Naive thymus-derived CD4-positive, alpha-beta T cell (primary cell): ENCODE measurements around the gene CCDC171. TPM values are rescaled to one million over a fixed set of nuclear protein-coding genes. Genes with fewer than 3 reads are reported as not detected.
"Not testable (repeated sequence)": the region's sequence is repeated elsewhere in the genome, so short reads cannot be mapped to it uniquely, and the experiment has no call there.

ENCODE experiments used
- ATAC-seq: fragments of 150-1000 bp; cut with Tn5 transposase; 2 replicates; pipeline ENCODE4 v1.10.0; 2021; ENCODE audit warnings: mild to moderate bottlenecking, moderate library complexity
- CTCF ChIA-PET: fragments of 350-600 bp; sonication (Branson Sonifier 250); formaldehyde crosslinking; loops from one replicate; lab custom pipeline; 2021; ENCODE audit warnings: antibody characterized with exemption; lab: Charles Lee
- POLR2A ChIA-PET: fragments of 350-600 bp; sonication (Branson Sonifier 250); formaldehyde crosslinking; loops from one replicate; lab custom pipeline; 2021; ENCODE audit warnings: antibody characterized with exemption, inconsistent platforms; lab: Charles Lee
- DNase-seq, 9 donors: peaks; one replicate each; pipeline versions ENCODE4 v3.0.0 to v3.0.0-alpha.2; 2020 to 2022; ENCODE audit warnings: mixed read lengths in 1 of 9
- H3K27ac ChIP-seq: one replicate; pipeline ENCODE4 v1.7.0; 2013; ENCODE audit warnings: mild to moderate bottlenecking, low read depth, low read length, moderate library complexity
- H3K27me3 ChIP-seq, 2 donors: one replicate each; pipeline ENCODE4 v1.7.0; 2013; ENCODE audit warnings: low read length in 2 of 2, mild to moderate bottlenecking in 2 of 2, moderate library complexity in 2 of 2; ENCODE audit not compliant: control insufficient read depth in 2 of 2, insufficient read depth in 2 of 2
- H3K36me3 ChIP-seq, 3 experiments: 1 replicate in 2 of 3; 2 replicates in 1 of 3; pipeline ENCODE4 v1.7.0; 2013; ENCODE audit warnings: low read length in 3 of 3, mild to moderate bottlenecking in 3 of 3, moderate library complexity in 1 of 3; ENCODE audit not compliant: insufficient read depth in 3 of 3, control insufficient read depth in 2 of 3
- H3K4me1 ChIP-seq, 2 donors: one replicate each; pipeline ENCODE4 v1.7.0; 2013; ENCODE audit warnings: low read length in 2 of 2, mild to moderate bottlenecking in 2 of 2, moderate library complexity in 1 of 2; ENCODE audit not compliant: control insufficient read depth in 2 of 2, insufficient read depth in 2 of 2
- H3K4me3 ChIP-seq: 2 replicates; pipeline ENCODE4 v1.7.0; 2013; ENCODE audit warnings: mild to moderate bottlenecking, low read length
- H3K9me3 ChIP-seq, 3 experiments: 1 replicate in 2 of 3; 2 replicates in 1 of 3; pipeline ENCODE4 v1.7.0; 2013; ENCODE audit warnings: low read length in 3 of 3; ENCODE audit not compliant: control insufficient read depth in 2 of 3
- H3K27ac Mint-ChIP-seq, 9 donors: one replicate each; pipeline ENCODE4 v1.8.0; 2020 to 2022; ENCODE audit warnings: mixed read lengths in 9 of 9, mild to moderate bottlenecking in 8 of 9, moderate library complexity in 5 of 9, inconsistent platforms in 2 of 9
- H3K27me3 Mint-ChIP-seq, 5 donors: one replicate each; pipeline ENCODE4 v1.8.0; 2021 to 2022; ENCODE audit warnings: mixed read lengths in 5 of 5, mild to moderate bottlenecking in 1 of 5
- H3K36me3 Mint-ChIP-seq, 5 donors: one replicate each; pipeline ENCODE4 v1.8.0; 2020 to 2022; ENCODE audit warnings: mixed read lengths in 5 of 5, mild to moderate bottlenecking in 3 of 5, inconsistent platforms in 1 of 5
- H3K4me1 Mint-ChIP-seq, 7 donors: one replicate each; pipeline ENCODE4 v1.8.0; 2020 to 2022; ENCODE audit warnings: mixed read lengths in 7 of 7, mild to moderate bottlenecking in 3 of 7, inconsistent platforms in 1 of 7
- H3K4me3 Mint-ChIP-seq, 10 donors: one replicate each; pipeline ENCODE4 v1.8.0; 2020 to 2022; ENCODE audit warnings: mild to moderate bottlenecking in 10 of 10, mixed read lengths in 10 of 10, moderate library complexity in 6 of 10, inconsistent platforms in 2 of 10
- H3K9me3 Mint-ChIP-seq, 11 donors: one replicate each; pipeline ENCODE4 v1.8.0; 2020 to 2022; ENCODE audit warnings: mixed read lengths in 11 of 11, mild to moderate bottlenecking in 4 of 11, inconsistent platforms in 1 of 11, moderate library complexity in 1 of 11
- intact Hi-C, 2 donors: fragments of 100-400 bp; cut with micrococcal nuclease; formaldehyde crosslinking; loops; one replicate each; pipeline ENCODE4 v1.15.1; 2023
- polyA plus RNA-seq, 2 donors: library from polyadenylated mRNA; unstranded; fragments of 300-500 nt; fragmentation: Illumina TruSeq; gene quantifications; one replicate each; pipeline ENCODE4 v1.2.3, GENCODE V29; 2021
- total RNA-seq, 6 experiments: library from RNA in 5 of 6; stranded (reverse) in 5 of 6; gene quantifications; 1 replicate in 5 of 6; 2 replicates in 1 of 6; pipeline ENCODE4 v1.2.3 and lab custom pipeline; 2021 to 2026

CCDC171 gene
- total and polyA plus RNA-seq, 7 experiments from 2014 or later, result 0.19 to 3.7 (median 1.1) TPM

DNA sequence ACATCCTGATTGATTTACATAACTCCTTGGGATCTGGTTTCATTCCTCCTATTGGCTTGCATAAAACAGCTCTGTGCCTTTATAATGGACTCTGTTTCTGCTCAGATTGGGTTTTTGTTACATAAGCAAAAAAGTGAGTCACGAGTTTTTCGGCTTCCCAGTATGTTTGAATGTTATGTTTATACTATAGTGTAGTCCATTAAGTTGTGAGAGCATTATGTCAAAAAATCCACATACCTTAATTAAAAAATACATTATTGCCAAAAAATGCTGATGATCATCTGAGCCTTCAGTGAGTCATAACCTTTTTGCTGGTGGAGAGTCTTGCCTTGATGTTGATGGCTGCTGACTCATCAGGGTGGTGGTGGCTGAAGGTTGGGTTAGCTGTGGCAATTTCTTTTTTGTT, 144.6 kb downstream of the CCDC171 start:
- ATAC-seq, result no peak
- CTCF ChIA-PET, result no interaction called here
- no peaks in the 10 kb centered on the region for H3K4me1 ChIP-seq

DNA sequence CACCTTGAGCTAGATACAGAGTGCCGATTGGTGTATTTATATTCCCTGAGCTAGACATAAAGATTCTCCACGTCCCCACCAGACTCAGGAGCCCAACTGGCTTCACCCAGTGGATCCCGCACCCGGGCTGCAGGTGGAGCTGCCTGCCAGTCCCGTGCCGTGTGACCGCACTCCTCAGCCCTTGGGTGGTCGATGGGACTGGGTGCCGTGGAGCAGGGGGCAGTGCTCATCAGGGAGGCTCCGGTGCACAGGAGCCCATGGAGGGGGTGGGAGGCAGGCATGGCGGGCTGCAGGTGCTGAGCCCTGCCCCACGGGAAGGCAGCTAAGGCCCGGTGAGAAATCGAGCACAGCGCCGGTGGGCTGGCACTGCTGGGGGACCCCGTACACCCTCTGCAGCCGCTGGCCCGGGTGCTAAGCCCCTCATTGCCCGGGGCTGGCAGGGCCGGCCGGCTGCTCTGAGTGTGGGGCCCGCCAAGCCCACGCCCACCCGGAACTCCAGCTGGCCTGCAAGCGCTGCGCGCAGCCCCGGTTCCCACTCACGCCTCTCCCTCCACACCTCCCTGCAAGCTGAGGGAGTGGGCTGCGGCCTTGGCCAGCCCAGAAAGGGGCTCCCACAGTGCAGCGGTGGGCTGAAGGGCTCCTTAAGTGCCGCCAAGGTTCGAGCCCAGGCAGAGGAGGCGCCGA, 147.2 kb downstream of the CCDC171 start:
- H3K27me3 Mint-ChIP-seq, H3K27ac Mint-ChIP-seq, H3K4me3 ChIP-seq, POLR2A ChIA-PET, intact Hi-C loops, ATAC-seq, H3K9me3 Mint-ChIP-seq, H3K27ac ChIP-seq, H3K27me3 ChIP-seq, H3K4me1 ChIP-seq, H3K9me3 ChIP-seq, H3K4me3 Mint-ChIP-seq, H3K36me3 ChIP-seq, CTCF ChIA-PET, DNase-seq, H3K4me1 Mint-ChIP-seq: not testable (repeated sequence)
- peaks cover 0 to 14% (median 12%) of the 10 kb centered on the region in 5 donors for H3K36me3 Mint-ChIP-seq

More for the DNA sequence above, 144.6 kb downstream of the CCDC171 start:
- Mint-ChIP-seq H3K27ac (no peak overlapping the region), H3K27me3 (no peaks in the 10 kb centered on the region), H3K9me3 (peaks cover 0 to 7% (median 0%) of the 10 kb centered on the region in 11 donors), H3K4me3 (no peak overlapping the region), H3K36me3 (peaks cover 0 to 14% (median 12%) of the 10 kb centered on the region in 5 donors), H3K4me1 (no peaks in the 10 kb centered on the region)
- H3K27ac ChIP-seq, result no peak overlapping the region
- POLR2A ChIA-PET, result no interaction called here
- H3K4me3 ChIP-seq, result no peak overlapping the region
- H3K27me3 ChIP-seq, result no peaks in the 10 kb centered on the region
- no peaks in the 10 kb centered on the region for H3K36me3 ChIP-seq
- intact Hi-C loops, result no loop called here
- no peak for DNase-seq
- H3K9me3 ChIP-seq, result no peaks in the 10 kb centered on the region

DNA sequence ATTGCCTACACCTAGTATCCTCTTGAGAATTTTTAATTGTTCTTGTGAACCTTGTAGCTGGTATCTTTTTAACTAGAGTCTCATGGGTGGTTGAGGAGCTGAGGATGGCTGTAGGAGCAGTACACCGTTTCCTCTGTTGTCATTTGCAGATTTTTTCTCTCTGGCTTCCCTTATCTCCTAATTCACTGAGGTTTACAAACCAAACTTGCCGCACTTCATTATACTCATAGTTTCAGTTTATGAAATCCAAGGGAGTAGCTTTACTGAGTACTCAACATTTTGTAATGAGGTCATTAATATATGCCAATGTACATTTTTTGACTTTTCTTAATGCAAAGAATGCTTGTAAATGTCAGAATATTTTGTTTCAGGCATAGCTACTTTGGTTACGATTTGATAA, 154.2 kb downstream of the CCDC171 start:
- Histone ChIP-seq H3K9me3 (no peaks in the 10 kb centered on the region), H3K36me3 (no peaks in the 10 kb centered on the region), H3K4me1 (no peaks in the 10 kb centered on the region), H3K4me3 (no peak overlapping the region), H3K27me3 (no peaks in the 10 kb centered on the region), H3K27ac (no peak overlapping the region)
- Mint-ChIP-seq H3K9me3 (no peaks in the 10 kb centered on the region), H3K27ac (no peak overlapping the region), H3K4me1 (no peaks in the 10 kb centered on the region), H3K4me3 (no peak overlapping the region), H3K36me3 (peaks cover 0 to 3% (median 0%) of the 10 kb centered on the region in 5 donors), H3K27me3 (no peaks in the 10 kb centered on the region)
- ATAC-seq (no peak), DNase-seq (no peak)
- CTCF ChIA-PET, result no interaction called here
- POLR2A ChIA-PET, result no interaction called here
- intact Hi-C loops, result no loop called here

DNA sequence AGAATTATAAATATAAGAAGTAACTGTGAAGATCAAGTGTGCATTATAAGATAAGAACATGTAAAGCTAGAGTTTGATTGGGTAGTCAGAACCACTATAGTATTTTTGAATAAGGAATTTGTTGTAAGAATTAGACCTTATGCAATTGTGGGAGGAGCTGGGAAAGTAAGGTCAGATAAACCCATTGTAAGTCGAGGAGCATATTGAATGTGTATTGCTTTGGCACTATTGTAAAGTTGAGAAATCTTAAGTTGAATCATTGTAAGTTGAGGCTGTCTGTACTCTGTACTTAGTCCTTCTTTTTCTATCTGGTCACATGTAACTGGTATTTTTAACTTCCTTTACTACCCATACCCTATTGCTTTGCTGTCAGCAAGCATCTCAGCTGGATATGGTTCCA, 158.7 kb downstream of the CCDC171 start:
- no peaks in the 10 kb centered on the region for H3K4me1 ChIP-seq
- ChIA-PET CTCF (no interaction called here), POLR2A (no interaction called here)
- Mint-ChIP-seq H3K36me3 (peaks cover 0 to 3% (median 0%) of the 10 kb centered on the region in 5 donors), H3K9me3 (no peaks in the 10 kb centered on the region), H3K4me3 (no peak overlapping the region), H3K27ac (no peak overlapping the region), H3K4me1 (no peaks in the 10 kb centered on the region), H3K27me3 (no peaks in the 10 kb centered on the region)
- no peaks in the 10 kb centered on the region for H3K36me3 ChIP-seq
- intact Hi-C loops, result no loop called here
- no peak overlapping the region for H3K27ac ChIP-seq
- DNase-seq, result no peak
- H3K9me3 ChIP-seq, result no peaks in the 10 kb centered on the region
- no peaks in the 10 kb centered on the region for H3K27me3 ChIP-seq
- no peak for ATAC-seq
- no peak overlapping the region for H3K4me3 ChIP-seq

DNA sequence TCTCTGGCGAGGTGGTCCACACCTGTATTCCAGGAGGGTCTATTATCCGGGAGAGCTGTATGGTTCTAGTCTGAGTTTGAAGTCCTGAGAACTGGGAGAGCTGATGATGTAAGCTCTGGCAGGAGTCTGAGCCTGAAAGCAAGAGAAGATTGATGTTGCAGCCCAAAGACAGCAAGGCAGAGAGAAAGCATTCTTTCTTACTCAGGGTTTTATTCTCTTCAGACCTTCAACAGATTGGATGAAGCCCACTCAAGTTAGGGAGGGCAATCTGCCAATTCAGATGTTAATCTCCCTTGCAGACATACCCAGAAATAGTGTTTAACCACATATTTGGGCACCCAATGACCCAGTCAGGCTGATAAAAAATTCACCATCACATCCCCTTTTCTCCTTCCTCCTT, 159.1 kb downstream of the CCDC171 start:
- no peak overlapping the region for H3K27ac Mint-ChIP-seq
- peaks cover 0 to 2% (median 0%) of the 10 kb centered on the region in 11 donors for H3K9me3 Mint-ChIP-seq
- no peaks in the 10 kb centered on the region for H3K4me1 Mint-ChIP-seq
- H3K4me3 ChIP-seq, result no peak overlapping the region
- ATAC-seq (no peak), DNase-seq (no peak)
- H3K36me3 ChIP-seq, result no peaks in the 10 kb centered on the region
- H3K9me3 ChIP-seq, result no peaks in the 10 kb centered on the region
- CTCF ChIA-PET, result no interaction called here
- no peak overlapping the region for H3K27ac ChIP-seq
- peaks cover 0 to 7% (median 0%) of the 10 kb centered on the region in 5 donors for H3K36me3 Mint-ChIP-seq
- intact Hi-C loops, result no loop called here
- H3K27me3 ChIP-seq, result no peaks in the 10 kb centered on the region
- POLR2A ChIA-PET, result no interaction called here
- no peaks in the 10 kb centered on the region for H3K4me1 ChIP-seq
- H3K4me3 Mint-ChIP-seq, result no peak overlapping the region
- H3K27me3 Mint-ChIP-seq, result no peaks in the 10 kb centered on the region

DNA sequence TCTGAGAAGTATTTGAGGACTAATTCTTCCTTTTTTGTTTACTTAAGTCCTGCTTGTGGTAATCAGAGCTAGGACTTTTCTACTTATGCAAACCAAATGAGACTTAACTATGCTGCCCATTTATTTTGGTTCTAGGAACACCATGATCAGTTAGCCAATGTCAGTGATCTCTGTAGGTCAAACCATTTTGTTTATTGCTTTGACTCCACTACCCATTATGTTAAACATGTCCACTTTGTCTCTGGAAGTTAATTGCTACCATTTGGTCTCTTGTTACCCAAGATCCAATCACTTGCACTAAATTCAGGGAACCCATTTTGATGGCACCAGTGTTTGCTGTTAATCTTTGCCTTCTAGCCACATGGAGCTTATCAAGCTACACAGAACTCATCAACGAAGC, 161.9 kb downstream of the CCDC171 start:
- no peaks in the 10 kb centered on the region for H3K4me1 ChIP-seq
- H3K4me3 ChIP-seq, result no peak overlapping the region
- ATAC-seq (no peak), DNase-seq (no peak)
- no peak overlapping the region for H3K27ac ChIP-seq
- Mint-ChIP-seq H3K36me3 (peaks cover 0 to 8% (median 0%) of the 10 kb centered on the region in 5 donors), H3K4me3 (no peak overlapping the region), H3K4me1 (no peaks in the 10 kb centered on the region), H3K27me3 (no peaks in the 10 kb centered on the region), H3K27ac (no peak overlapping the region), H3K9me3 (peaks cover 0 to 3% (median 0%) of the 10 kb centered on the region in 11 donors)
- H3K9me3 ChIP-seq, result no peaks in the 10 kb centered on the region
- ChIA-PET CTCF (no interaction called here), POLR2A (no interaction called here)
- H3K27me3 ChIP-seq, result no peaks in the 10 kb centered on the region
- H3K36me3 ChIP-seq, result no peaks in the 10 kb centered on the region
- intact Hi-C loops, result no loop called here

DNA sequence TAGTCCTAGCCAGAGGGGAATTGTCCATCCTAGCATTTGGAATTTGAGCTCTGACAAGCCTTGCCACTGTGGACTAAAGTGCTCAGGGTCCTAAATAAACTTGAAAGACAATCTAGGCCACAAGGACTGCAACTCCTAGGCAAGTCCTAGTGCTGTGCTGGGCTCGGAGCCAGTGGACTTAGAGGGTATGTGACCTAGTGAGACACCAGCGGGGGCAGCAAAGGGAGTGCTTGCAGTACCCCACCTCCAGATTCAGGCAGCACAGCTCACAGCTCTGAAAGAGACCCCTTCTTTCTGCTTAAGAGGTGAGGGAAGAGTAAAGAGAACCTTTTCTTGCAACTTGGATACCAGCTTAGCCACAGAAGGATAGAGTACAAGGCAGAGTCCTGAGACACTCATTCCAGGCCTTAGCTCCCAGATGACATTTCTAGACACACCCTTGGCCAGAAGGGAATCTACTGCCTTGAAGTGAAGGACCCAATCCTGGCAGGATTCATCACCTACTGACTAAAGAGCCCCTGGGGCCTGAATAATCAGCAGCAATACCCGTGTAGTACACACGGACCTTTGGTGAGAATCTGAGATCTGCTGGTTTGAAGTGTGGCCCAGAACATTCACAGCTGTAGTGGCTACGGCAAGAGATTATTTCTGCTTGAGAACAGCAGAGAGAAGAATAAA, 164.6 kb downstream of the CCDC171 start:
- H3K27ac Mint-ChIP-seq, result peak overlapping the region in 1 of 9 donors; percentile 59
- ATAC-seq, result no peak
- H3K4me3 Mint-ChIP-seq, result no peak overlapping the region
- Histone ChIP-seq H3K4me3 (no peak overlapping the region), H3K9me3 (no peaks in the 10 kb centered on the region), H3K4me1 (no peaks in the 10 kb centered on the region), H3K27ac (no peak overlapping the region), H3K27me3 (no peaks in the 10 kb centered on the region), H3K36me3 (no peaks in the 10 kb centered on the region)
- no peaks in the 10 kb centered on the region for H3K4me1 Mint-ChIP-seq
- intact Hi-C loops, result no loop called here
- ChIA-PET CTCF (no interaction called here), POLR2A (no interaction called here)
- peaks cover 0 to 8% (median 0%) of the 10 kb centered on the region in 5 donors for H3K36me3 Mint-ChIP-seq
- DNase-seq, result no peak
- no peaks in the 10 kb centered on the region for H3K27me3 Mint-ChIP-seq
- H3K9me3 Mint-ChIP-seq, result peaks cover 0 to 3% (median 0%) of the 10 kb centered on the region in 11 donors
